Bronchial epithelial cell (primary cell): ENCODE results near the gene RPL15. TPM values are rescaled to one million over a fixed set of nuclear protein-coding genes. Genes with fewer than 3 reads are reported as not detected.
A peak's percentile ranks its signal among the peaks of the same experiment; 100 is the strongest.
"Not testable (repeated sequence)": the region's sequence is repeated elsewhere in the genome, so short reads cannot be mapped to it uniquely, and the experiment has no call there.

ENCODE experiments used
- DNase-seq: peaks from one replicate; pipeline ENCODE4 v3.0.0-alpha.2; 2010; ENCODE audit warnings: low read depth
- FAIRE-seq: peaks from 2 replicates; lab custom pipeline; 2011; peaks lifted over from hg19 to GRCh38; lab: Jason Lieb, UNC
- H3K27me3 ChIP-seq: 2 replicates; pipeline ENCODE4 v1.5.1; 2011; ENCODE audit warnings: low read length; ENCODE audit not compliant: control insufficient read depth, insufficient read depth
- H3K36me3 ChIP-seq: 2 replicates; pipeline ENCODE4 v1.5.1; 2011; ENCODE audit warnings: low read length; ENCODE audit not compliant: control insufficient read depth, insufficient read depth
- H3K4me3 ChIP-seq: 2 replicates; pipeline ENCODE4 v1.5.1; 2011; ENCODE audit warnings: mild to moderate bottlenecking, low read depth, low read length, control low read depth
- total RNA-seq: library from RNA; depleted of rRNA; stranded (reverse); fragments of >200 nt; gene quantifications from 2 replicates; pipeline ENCODE4 v1.2.1, GENCODE V29; 2014
- TF ChIP-seq, protein P1 (sequence below): IDR thresholded peaks from 2 replicates; pipeline ENCODE4 v1.5.1; 2011; ENCODE audit warnings: mild to moderate bottlenecking, moderate library complexity, low read length, control low read depth, inconsistent platforms; ENCODE audit not compliant: insufficient read depth, severe bottlenecking

Gene RPL15
- total RNA-seq, 1 donor from 2014 or later, result 4,496 TPM

DNA sequence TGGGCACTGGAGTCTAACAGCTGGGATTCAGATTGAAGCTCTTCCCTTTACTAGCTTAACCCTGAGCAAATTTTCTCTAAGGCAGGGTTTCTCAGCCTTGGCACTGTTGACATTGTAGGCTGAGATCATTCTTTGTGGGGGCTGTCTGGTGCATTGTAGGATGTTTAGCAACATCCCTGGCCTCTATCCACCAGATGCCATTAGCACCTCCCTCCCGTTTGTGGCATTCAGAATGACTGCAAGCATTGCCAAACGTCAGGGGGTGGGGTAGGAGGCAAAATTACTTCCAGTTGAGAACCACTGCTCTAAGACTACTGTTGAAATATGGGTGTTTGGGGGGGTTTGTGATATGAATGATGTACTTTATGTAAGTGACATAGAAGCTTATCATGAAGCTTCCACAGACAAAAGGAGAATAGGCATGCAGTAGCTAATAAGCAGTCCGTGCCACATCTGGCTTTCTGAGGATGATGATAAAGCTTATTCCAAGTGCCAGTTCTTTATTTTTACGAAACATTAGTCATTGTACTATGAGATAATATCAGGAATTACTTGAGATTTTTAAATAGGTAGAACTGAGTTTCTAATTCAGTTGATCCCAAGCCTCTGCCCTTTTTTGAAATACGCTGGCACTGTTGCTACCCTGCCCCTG, 39.5 kb upstream of the RPL15 start:
- Histone ChIP-seq H3K27me3 (no peaks in the 10 kb centered on the region), H3K4me3 (no peak overlapping the region), H3K36me3 (no peaks in the 10 kb centered on the region)
- TF ChIP-seq, protein P1, sequence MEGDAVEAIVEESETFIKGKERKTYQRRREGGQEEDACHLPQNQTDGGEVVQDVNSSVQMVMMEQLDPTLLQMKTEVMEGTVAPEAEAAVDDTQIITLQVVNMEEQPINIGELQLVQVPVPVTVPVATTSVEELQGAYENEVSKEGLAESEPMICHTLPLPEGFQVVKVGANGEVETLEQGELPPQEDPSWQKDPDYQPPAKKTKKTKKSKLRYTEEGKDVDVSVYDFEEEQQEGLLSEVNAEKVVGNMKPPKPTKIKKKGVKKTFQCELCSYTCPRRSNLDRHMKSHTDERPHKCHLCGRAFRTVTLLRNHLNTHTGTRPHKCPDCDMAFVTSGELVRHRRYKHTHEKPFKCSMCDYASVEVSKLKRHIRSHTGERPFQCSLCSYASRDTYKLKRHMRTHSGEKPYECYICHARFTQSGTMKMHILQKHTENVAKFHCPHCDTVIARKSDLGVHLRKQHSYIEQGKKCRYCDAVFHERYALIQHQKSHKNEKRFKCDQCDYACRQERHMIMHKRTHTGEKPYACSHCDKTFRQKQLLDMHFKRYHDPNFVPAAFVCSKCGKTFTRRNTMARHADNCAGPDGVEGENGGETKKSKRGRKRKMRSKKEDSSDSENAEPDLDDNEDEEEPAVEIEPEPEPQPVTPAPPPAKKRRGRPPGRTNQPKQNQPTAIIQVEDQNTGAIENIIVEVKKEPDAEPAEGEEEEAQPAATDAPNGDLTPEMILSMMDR, result no peak
- FAIRE-seq (no peak), DNase-seq (peak; percentile 86)

DNA sequence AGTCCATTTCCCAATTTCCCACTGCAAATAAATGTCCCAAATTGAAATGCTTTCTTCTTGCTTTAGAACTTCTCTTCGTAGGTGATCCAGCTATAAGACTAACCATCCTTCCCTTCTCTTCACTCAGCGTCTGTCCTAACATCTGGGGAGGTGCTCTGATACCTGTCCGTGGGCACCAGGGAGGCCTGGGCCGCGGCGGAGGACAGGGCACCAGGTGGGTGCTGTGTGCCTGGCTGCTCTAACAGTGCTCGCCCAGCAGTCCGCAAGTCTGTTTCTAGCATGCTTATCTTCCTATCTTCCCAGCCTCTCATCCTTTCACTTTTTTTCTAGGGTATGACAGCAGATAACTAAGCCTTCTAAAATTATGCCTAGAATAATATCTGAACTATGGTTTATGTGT, 37.4 kb upstream of the RPL15 start:
- Histone ChIP-seq H3K4me3 (no peak overlapping the region), H3K36me3 (no peaks in the 10 kb centered on the region), H3K27me3 (no peaks in the 10 kb centered on the region)
- TF ChIP-seq, protein P1, result no peak
- FAIRE-seq, result no peak
- no peak for DNase-seq

DNA sequence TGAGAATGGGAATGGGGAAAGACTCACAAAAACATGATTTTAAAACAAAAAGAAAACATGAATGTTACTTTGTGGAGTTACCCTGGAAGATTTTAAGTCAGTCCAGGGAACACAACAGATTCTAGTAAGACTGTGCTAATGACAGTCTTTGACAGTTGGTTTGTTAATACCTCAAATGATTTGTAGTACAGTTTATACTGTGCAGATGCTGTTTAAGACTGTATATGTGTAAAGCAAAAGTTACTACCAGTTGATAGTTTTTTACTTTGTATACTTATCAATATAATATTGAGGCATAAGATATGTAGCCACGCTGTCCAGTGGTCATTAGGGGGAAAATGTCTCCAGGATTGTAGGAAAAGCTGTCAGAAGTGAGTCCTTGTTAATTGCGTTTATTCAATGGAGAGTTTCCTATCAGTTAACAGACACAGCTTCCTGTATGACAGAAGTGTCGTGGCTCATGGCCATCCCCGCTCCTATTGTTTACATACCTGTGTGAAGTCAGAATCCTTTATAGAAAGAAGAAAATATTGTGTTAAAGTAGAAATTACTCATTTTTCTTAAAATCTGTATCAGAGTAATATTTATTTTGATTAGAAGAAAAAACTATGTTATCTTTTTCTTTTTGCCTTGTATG, 36.1 kb upstream of the RPL15 start:
- TF ChIP-seq, protein P1, result no peak
- Histone ChIP-seq H3K36me3 (no peaks in the 10 kb centered on the region), H3K27me3 (no peaks in the 10 kb centered on the region), H3K4me3 (no peak overlapping the region)
- FAIRE-seq, result no peak
- DNase-seq, result no peak

DNA sequence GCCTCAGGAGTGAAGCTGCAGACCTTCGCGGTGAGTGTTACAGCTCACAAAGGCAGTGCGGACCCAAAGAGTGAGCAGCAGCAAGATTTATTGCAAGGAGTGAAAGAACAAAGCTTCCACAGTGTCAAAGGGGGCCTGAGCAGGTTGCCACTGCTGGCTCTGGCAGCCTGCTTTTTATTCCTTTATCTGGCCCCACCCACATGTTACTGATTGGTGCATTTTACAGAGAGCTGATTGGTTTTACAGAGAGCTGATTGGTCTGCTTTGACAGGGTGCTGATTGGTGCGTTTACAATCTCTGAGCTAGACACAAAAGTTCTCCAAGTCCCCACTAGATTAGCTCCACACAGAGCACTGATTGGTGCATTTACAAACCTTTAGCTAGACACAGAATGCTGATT, 34.9 kb upstream of the RPL15 start:
- not testable (repeated sequence) for DNase-seq, H3K27me3 ChIP-seq, H3K36me3 ChIP-seq, H3K4me3 ChIP-seq, FAIRE-seq

DNA sequence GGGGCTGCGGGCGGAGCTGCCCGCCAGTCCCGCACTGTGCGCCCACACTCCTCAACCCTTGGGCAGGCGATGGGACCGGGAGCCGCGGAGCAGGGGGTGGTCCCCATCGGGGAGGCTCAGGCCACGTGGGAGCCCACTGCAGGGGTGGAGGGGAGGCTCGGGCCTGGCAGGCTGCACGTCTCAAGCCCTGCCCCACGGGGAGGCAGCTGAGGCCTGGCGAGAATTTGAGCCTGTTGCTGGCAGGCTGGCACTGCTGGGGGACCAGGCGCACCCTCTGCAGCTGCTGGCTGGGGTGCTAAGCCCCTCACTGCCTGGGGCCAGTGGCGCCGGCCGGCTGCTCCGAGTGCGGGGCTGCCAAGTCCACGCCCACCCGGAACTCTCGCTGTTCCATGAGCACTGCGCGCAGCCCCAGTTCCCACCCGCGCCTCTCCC, 34.4 kb upstream of the RPL15 start:
- Histone ChIP-seq H3K36me3 (no peaks in the 10 kb centered on the region), H3K4me3 (no peak overlapping the region), H3K27me3 (no peaks in the 10 kb centered on the region)
- TF ChIP-seq, protein P1, result no peak
- no peak for FAIRE-seq
- DNase-seq, result no peak

DNA sequence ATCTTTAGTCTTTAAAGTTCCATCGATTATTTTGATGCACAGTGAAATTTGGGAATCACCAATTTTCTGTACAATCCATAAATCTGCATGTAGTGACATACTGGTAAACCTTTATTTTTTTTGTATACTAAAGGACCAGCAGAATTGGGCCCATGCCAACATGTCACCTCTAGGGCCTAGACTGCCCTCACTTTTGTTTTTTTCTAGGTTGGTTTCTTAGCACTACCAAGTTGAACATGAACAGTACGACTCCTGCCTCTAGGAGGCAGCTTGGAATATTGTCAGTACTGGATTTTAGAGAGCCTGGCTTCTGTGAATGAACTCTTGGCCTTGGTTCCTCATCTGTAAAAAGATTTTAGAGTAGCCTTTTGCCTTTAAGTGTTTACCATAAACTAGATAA, 32.5 kb upstream of the RPL15 start:
- TF ChIP-seq, protein P1, result peak; percentile 33
- Histone ChIP-seq H3K27me3 (no peaks in the 10 kb centered on the region), H3K36me3 (no peaks in the 10 kb centered on the region), H3K4me3 (no peak overlapping the region)
- FAIRE-seq (no peak), DNase-seq (peak; percentile 28)
